DOHH2 (cell line): ENCODE measurements around the gene SLAIN1.

Source experiments
- CTCF ChIP-seq: fragments of 200-600 bp; sonication (generic); IDR thresholded peaks from one replicate; pipeline ENCODE4 v1.5.1; 2014; ENCODE audit warnings: antibody characterized with exemption, mild to moderate bottlenecking, low read depth, low read length; ENCODE audit not compliant: poor library complexity, severe bottlenecking
- EZH2phosphoT487 ChIP-seq: fragments of 200-600 bp; sonication (generic); IDR thresholded peaks from 2 replicates; pipeline ENCODE4 v1.6.1; 2017; ENCODE audit warnings: borderline replicate concordance, mild to moderate bottlenecking, antibody characterized with exemption, low read length, moderate library complexity, mixed read lengths

GRCh38 chr13:77702366-77702765, 4.9 kb downstream of the SLAIN1 start:
- TF ChIP-seq CTCF, result no peak
- TF ChIP-seq EZH2phosphoT487, result no peak
